A204.1 (cell line): ENCODE data around the gene BNIP3.
"Not testable (repeated sequence)": the region's sequence is repeated elsewhere in the genome, so short reads cannot be mapped to it uniquely, and the experiment has no call there.

ENCODE experiments used
- FAIRE-seq: peaks from 2 replicates; lab custom pipeline; 2012; peaks lifted over from hg19 to GRCh38; lab: Jason Lieb, UNC

The BNIP3 gene

GRCh38 chr10:131929122-131929845, 52.4 kb downstream of the BNIP3 start:
- FAIRE-seq = no peak

DNA sequence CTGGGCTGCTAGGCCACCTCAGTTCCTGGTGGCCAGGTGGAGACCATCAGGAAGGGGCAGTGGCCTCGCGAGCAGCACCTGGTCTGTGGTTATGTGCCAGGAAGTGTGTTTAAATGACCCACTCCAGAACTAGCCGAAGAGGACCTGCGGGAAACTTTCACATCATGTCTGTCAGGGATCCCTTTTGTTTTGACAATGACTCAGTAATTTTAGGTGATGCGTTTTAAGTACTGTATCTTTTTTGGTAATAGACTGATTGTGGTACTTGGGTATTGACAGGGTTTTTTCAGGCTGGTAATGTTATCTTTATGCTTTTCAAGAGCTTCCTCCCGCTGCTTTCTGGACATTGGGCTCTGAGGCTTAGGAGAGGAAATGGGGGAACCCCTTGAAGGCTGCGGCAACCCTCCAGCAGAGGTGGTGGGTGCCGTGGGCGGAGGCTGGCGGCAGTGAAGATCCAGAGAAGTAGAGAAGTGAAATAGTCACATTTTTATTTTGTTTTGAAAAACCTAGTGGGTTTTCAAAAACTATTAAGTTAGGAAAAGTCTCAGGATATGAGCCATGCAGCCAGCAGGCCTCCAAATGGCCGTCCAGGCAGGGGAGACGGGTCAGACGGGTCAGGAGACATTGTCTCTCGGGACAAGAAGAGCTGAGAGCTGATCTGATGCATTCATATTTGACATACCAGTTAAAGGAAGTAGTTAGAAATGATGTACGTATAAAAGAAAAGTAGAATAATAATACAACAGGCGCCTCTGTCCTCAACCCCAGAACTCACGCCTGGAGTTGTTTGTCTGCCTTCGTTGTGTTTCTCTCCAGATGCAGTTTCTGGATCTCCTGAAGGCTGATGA, 53.3 kb downstream of the BNIP3 start:
- FAIRE-seq = no peak

- no peak for FAIRE-seq
Observed at GRCh38 chr10:131926743-131927595, 54.8 kb downstream of the BNIP3 start.

DNA sequence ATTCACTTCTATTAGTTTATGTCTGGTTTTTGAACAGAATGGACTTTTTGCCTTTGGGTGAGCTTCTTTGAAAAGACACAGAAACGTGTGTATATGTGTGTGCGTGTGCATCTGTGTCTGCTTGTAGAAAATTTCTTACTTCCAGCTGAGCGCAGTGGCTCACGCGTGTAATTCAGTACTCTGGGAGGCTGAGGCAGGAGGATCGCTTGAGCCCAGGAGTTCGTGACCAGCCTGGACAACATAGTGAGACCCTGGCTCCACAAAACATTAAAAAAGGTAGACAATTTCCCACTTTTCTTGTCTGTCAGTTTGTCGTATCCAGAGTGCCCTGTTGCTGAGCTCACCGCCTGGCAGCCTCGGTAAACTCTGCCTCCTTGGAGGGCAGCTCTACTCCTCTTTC, 55.5 kb downstream of the BNIP3 start:
- FAIRE-seq = no peak

DNA sequence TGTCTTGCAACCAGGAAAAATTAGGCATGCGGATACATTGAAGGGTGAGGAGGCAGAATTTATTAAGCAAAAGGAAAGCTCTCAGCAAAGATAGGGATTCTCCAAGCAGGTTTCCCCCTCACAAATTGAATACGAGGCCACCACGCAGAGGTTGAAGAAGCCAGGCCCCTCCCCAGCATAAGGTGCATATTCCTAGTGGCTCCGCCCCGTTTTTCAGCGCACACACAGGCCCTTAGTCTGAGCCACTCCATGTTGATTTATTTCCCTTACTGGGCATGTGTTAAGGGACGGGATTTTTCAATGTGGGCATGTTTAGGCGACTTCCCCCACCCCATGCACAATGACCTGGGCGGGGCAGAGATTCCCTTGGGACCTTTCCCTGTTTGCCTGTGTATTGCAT, 56.0 kb downstream of the BNIP3 start:
- no peak for FAIRE-seq

GRCh38 chr10:131925011-131925649, 56.6 kb downstream of the BNIP3 start:
- FAIRE-seq = no peak

DNA sequence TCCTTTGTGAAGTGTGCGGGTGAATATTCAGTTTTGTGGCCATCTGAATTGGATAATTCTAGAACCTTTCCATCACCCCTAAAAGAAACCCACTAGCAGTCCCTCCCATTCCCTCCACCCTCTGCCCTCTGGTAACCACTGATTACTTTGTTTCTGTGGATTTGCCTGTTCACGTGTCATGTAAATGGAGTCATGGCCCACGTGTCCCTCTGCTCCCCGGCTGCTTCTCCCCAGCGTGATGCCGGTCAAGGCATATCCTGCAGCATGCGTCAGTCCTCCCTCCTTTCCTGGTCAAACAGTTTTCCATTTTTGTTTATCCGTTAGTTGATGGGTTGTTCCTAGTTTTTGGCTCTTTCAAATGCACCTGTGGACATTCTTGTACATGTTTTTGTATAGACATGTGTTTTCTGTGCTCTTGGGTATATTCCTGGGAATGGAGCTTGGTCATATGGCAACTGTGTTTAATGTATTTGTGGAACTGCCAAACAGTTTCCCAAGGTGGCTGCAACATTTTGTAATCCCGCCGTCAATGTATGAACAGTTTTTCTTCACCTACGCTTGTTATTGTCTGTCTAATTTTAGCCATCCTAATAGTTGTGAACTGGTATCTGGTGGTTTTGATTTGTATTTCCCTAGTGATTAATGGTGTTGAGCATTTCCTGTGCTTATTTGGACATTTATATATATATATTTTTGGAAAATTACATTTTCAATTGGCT, 58.5 kb downstream of the BNIP3 start:
- no peak for FAIRE-seq

DNA sequence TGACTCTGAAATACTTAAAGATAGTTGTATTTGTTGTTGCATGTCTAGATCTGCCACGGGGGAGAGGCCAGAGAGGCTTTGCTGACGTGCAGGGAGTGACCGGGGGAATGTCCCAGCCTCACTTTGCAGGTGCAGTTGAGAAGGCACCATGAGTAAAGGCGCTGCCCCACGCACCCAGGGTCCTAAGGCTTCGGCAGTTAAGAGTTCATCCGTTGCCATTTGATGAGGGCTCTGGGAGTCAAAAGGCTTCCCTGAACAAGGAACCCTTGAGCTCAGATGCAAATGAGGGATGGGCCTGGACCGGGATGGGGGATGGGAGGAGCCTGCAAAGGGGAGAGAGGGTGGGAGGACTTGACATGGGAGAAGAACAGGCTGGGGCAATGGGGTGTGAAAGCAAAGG, 60.5 kb downstream of the BNIP3 start:
- FAIRE-seq = no peak

- no peak for FAIRE-seq
Observed at GRCh38 chr10:131920693-131921092, 61.0 kb downstream of the BNIP3 start.

GRCh38 chr10:131920151-131920550, 61.6 kb downstream of the BNIP3 start:
- no peak for FAIRE-seq

- FAIRE-seq = not testable (repeated sequence)
Observed at GRCh38 chr10:131919461-131919860, 62.3 kb downstream of the BNIP3 start.
